Neural cell (in vitro differentiated cells): Measurements from ENCODE around the gene CLNK. TPM values are rescaled to one million over a fixed set of nuclear protein-coding genes. Genes with fewer than 3 reads are reported as not detected.

Experiments used
- H2AFZ ChIP-seq: fragments of 200-600, 300-800 bp; sonication (generic), shearing (Covaris generic); 2 replicates; pipeline ENCODE4 v1.6.0; 2014; ENCODE audit warnings: low read depth, mild to moderate bottlenecking, antibody characterized with exemption, low read length, moderate library complexity
- H3F3A ChIP-seq: fragments of 200-600 bp; shearing (Covaris generic); 2 replicates; pipeline ENCODE4 v1.6.1; 2016; ENCODE audit warnings: mild to moderate bottlenecking, moderate library complexity, mixed read lengths, antibody characterized with exemption, low read length; ENCODE audit not compliant: insufficient read depth, poor library complexity, severe bottlenecking
- H3K27ac ChIP-seq: fragments of 200-600, 300-800 bp; sonication (generic), shearing (Covaris generic); 2 replicates; pipeline ENCODE4 v1.5.1; 2014; ENCODE audit warnings: mild to moderate bottlenecking, low read length, moderate library complexity
- H3K27me3 ChIP-seq: fragments of 300-800, 200-600 bp; sonication (generic), shearing (Covaris generic); 2 replicates; pipeline ENCODE4 v1.6.0; 2014; ENCODE audit warnings: mild to moderate bottlenecking, low read depth, low read length, moderate library complexity; ENCODE audit not compliant: insufficient read depth
- H3K36me3 ChIP-seq: fragments of 300-800, 200-600 bp; sonication (generic), shearing (Covaris generic); 2 replicates; pipeline ENCODE4 v1.5.1; 2014; ENCODE audit warnings: mild to moderate bottlenecking, antibody characterized with exemption, low read length, moderate library complexity; ENCODE audit not compliant: insufficient read depth
- H3K4me2 ChIP-seq: fragments of 300-800, 200-600 bp; sonication (generic), shearing (Covaris generic); 2 replicates; pipeline ENCODE4 v1.6.0; 2014; ENCODE audit warnings: mild to moderate bottlenecking, low read length
- H3K4me3 ChIP-seq: fragments of 300-800, 200-600 bp; sonication (generic), shearing (Covaris generic); 2 replicates; pipeline ENCODE4 v1.5.1; 2014; ENCODE audit warnings: mild to moderate bottlenecking, low read length, moderate library complexity
- H3K79me2 ChIP-seq: fragments of 200-600 bp; shearing (Covaris generic); replicated peaks from 2 replicates; pipeline ENCODE4 v1.6.0; 2014; ENCODE audit warnings: mild to moderate bottlenecking, low read length, moderate library complexity; ENCODE audit not compliant: insufficient read depth
- H3K9ac ChIP-seq: fragments of 300-800, 200-600 bp; sonication (generic), shearing (Covaris generic); 2 replicates; pipeline ENCODE4 v1.6.1; 2016; ENCODE audit warnings: mild to moderate bottlenecking, low read length, mixed read lengths
- H3K9me2 ChIP-seq: fragments of 200-600 bp; shearing (Covaris generic); 2 replicates; pipeline ENCODE4 v1.6.1; 2016; ENCODE audit warnings: mild to moderate bottlenecking, low read length, mixed read lengths; ENCODE audit not compliant: insufficient read depth
- H3K9me3 ChIP-seq: fragments of 200-600, 300-800 bp; sonication (generic), shearing (Covaris generic); 2 replicates; pipeline ENCODE4 v1.6.1; 2016; ENCODE audit warnings: mild to moderate bottlenecking, mixed run types, low read length, moderate library complexity, mixed read lengths
- H4K20me1 ChIP-seq: fragments of 200-600 bp; shearing (Covaris generic); 2 replicates; pipeline ENCODE4 v1.6.1; 2016; ENCODE audit warnings: mild to moderate bottlenecking, mixed run types; ENCODE audit not compliant: insufficient read depth
- EP300 ChIP-seq: fragments of 450-650 bp; conservative IDR thresholded peaks from 2 replicates; pipeline ENCODE4 v1.6.1; 2014; ENCODE audit warnings: antibody characterized with exemption, mild to moderate bottlenecking, moderate library complexity; ENCODE audit not compliant: poor library complexity, severe bottlenecking
- EZH2 ChIP-seq: fragments of 200-600, 300-800 bp; shearing (Covaris generic), sonication (generic); IDR thresholded peaks from 2 replicates; pipeline ENCODE4 v1.6.1; 2014; ENCODE audit warnings: antibody characterized with exemption, low read length, borderline replicate concordance, mild to moderate bottlenecking; ENCODE audit not compliant: insufficient read depth, poor library complexity, severe bottlenecking
- MXI1 ChIP-seq: fragments of 450-650 bp; conservative IDR thresholded peaks from 2 replicates; pipeline ENCODE4 v1.6.1; 2014; ENCODE audit warnings: antibody characterized with exemption, mild to moderate bottlenecking; ENCODE audit not compliant: poor library complexity, severe bottlenecking
- POLR2AphosphoS5 ChIP-seq: IDR thresholded peaks from 2 replicates; pipeline ENCODE4 v1.6.1; 2012
- RAD21 ChIP-seq: fragments of 450-650 bp; conservative IDR thresholded peaks from 2 replicates; pipeline ENCODE4 v1.6.1; 2014; ENCODE audit warnings: antibody characterized with exemption, mild to moderate bottlenecking, moderate library complexity
- SMC3 ChIP-seq: fragments of 450-650 bp; conservative IDR thresholded peaks from 2 replicates; pipeline ENCODE4 v1.6.1; 2014; ENCODE audit warnings: antibody characterized with exemption, mild to moderate bottlenecking, moderate library complexity; ENCODE audit not compliant: poor library complexity
- TAF1 ChIP-seq: IDR thresholded peaks from 2 replicates; pipeline ENCODE4 v1.6.1; 2012; ENCODE audit warnings: low read depth
- polyA plus RNA-seq: library from polyadenylated mRNA; depleted of rRNA; stranded (reverse); fragments of >200 nt; gene quantifications from 2 replicates; pipeline ENCODE4 v1.2.3, GENCODE V29; 2014
- TF ChIP-seq, protein P1 (sequence below): IDR thresholded peaks from 2 replicates; pipeline ENCODE4 v1.6.1; 2012; ENCODE audit warnings: borderline replicate concordance
- TF ChIP-seq, protein P2 (sequence below): fragments of 450-650 bp; IDR thresholded peaks from 2 replicates; pipeline ENCODE4 v1.5.1; 2014; ENCODE audit warnings: antibody characterized with exemption, mild to moderate bottlenecking, moderate library complexity; ENCODE audit not compliant: poor library complexity, severe bottlenecking

CLNK gene
- polyA plus RNA-seq, 1 donor from 2014 or later = not detected

DNA sequence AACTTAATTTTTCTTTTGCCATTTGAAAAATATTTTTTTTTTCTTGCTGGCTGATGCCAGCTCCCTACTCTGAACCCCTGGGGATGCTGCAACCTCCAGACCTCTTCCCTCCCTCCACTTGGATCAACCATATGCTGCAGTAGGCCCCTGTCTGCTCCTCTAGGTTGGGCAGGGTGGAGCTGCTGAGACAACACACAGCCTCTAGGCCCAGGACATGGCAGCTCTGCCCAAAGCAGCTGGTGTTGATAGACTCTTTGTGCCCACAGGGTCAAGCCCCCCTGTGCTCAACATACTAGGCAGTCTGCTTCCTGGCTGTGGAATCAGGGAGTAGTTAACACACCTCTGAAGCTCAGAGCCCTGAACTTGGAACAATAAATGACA, 19.9 kb upstream of the CLNK start:
- Histone ChIP-seq H3K4me3 (no peak overlapping the region), H4K20me1 (no peaks in the 10 kb centered on the region), H3K4me2 (no peak overlapping the region), H3K9ac (no peak overlapping the region), H3K27me3 (no peaks in the 10 kb centered on the region), H2AFZ (no peak overlapping the region), H3F3A (no peaks in the 10 kb centered on the region), H3K36me3 (no peaks in the 10 kb centered on the region), H3K27ac (no peak overlapping the region), H3K79me2 (no peaks in the 10 kb centered on the region), H3K9me3 (no peaks in the 10 kb centered on the region), H3K9me2 (no peaks in the 10 kb centered on the region)
- TF ChIP-seq MXI1 (no peak), EP300 (no peak), RAD21 (no peak)
- TF ChIP-seq, protein P1, sequence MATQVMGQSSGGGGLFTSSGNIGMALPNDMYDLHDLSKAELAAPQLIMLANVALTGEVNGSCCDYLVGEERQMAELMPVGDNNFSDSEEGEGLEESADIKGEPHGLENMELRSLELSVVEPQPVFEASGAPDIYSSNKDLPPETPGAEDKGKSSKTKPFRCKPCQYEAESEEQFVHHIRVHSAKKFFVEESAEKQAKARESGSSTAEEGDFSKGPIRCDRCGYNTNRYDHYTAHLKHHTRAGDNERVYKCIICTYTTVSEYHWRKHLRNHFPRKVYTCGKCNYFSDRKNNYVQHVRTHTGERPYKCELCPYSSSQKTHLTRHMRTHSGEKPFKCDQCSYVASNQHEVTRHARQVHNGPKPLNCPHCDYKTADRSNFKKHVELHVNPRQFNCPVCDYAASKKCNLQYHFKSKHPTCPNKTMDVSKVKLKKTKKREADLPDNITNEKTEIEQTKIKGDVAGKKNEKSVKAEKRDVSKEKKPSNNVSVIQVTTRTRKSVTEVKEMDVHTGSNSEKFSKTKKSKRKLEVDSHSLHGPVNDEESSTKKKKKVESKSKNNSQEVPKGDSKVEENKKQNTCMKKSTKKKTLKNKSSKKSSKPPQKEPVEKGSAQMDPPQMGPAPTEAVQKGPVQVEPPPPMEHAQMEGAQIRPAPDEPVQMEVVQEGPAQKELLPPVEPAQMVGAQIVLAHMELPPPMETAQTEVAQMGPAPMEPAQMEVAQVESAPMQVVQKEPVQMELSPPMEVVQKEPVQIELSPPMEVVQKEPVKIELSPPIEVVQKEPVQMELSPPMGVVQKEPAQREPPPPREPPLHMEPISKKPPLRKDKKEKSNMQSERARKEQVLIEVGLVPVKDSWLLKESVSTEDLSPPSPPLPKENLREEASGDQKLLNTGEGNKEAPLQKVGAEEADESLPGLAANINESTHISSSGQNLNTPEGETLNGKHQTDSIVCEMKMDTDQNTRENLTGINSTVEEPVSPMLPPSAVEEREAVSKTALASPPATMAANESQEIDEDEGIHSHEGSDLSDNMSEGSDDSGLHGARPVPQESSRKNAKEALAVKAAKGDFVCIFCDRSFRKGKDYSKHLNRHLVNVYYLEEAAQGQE = no peak

DNA sequence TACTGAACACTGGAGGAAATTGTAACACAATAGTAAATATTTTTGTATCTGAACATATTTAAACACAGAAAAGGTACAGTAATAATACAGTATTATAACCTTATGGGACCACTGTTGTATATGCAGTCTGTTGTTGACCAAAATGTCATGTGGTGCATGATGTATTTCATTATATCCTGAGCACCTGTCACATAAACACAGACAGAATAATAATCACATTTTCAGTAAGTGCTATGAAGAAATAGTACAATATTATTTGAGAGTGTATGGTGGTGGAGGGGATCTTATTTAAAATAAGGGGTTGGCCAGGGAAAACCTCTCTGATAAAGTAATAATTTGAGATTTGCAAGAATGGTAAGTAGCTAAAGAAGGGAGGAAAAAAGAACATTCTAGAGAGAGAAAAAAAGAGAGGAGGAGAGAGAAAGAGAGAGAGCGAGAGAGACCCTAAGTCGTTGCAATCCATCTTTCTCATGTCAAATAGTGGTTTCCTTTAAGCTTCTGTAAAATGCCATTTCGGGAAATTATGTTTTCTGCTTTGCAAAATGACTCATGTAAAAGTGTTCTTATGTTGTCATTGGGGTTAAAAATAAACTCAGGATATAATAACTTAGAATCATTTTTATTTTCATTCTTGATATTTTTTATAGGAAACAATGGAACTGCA, 19.3 kb upstream of the CLNK start:
- H3K79me2 ChIP-seq = no peaks in the 10 kb centered on the region
- no peaks in the 10 kb centered on the region for H3K9me2 ChIP-seq
- no peak overlapping the region for H3K27ac ChIP-seq
- no peaks in the 10 kb centered on the region for H3K27me3 ChIP-seq
- TF ChIP-seq TAF1 (no peak), POLR2AphosphoS5 (peak; percentile 40), SMC3 (no peak)
- no peak overlapping the region for H2AFZ ChIP-seq
- H3K4me2 ChIP-seq = no peak overlapping the region
- no peaks in the 10 kb centered on the region for H4K20me1 ChIP-seq
- H3K9me3 ChIP-seq = no peaks in the 10 kb centered on the region
- no peaks in the 10 kb centered on the region for H3K36me3 ChIP-seq
- H3F3A ChIP-seq = no peaks in the 10 kb centered on the region
- H3K4me3 ChIP-seq = no peak overlapping the region
- H3K9ac ChIP-seq = no peak overlapping the region

DNA sequence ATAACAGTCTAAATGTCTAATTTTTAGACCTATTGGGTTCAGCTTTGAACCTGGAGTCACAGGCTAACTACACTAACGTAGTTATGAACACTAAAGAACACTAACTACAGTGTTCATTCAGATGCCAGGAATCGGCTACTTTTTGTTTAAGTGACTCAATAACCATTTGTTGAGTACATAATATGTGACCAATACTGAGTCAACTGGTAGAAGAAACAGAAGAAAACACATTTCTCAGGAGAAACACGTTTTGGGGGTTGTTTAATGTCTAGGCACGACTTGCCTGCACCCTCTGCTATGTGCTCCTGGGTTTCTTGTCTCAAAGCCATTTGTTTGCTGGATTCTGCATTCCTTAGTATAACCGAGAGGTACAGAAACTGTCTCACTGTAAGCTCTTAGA, 18.6 kb upstream of the CLNK start:
- H3K36me3 ChIP-seq = no peaks in the 10 kb centered on the region
- H3K9me3 ChIP-seq = no peaks in the 10 kb centered on the region
- H4K20me1 ChIP-seq = no peaks in the 10 kb centered on the region
- H3K27me3 ChIP-seq = no peaks in the 10 kb centered on the region
- H3K79me2 ChIP-seq = no peaks in the 10 kb centered on the region
- no peak overlapping the region for H3K27ac ChIP-seq
- H3K4me2 ChIP-seq = no peak overlapping the region
- H3F3A ChIP-seq = no peaks in the 10 kb centered on the region
- H3K9me2 ChIP-seq = no peaks in the 10 kb centered on the region
- no peak overlapping the region for H3K9ac ChIP-seq
- no peak overlapping the region for H2AFZ ChIP-seq
- TF ChIP-seq SMC3 = no peak
- no peak for TF ChIP-seq MXI1
- no peak for TF ChIP-seq POLR2AphosphoS5
- TF ChIP-seq, protein P2, sequence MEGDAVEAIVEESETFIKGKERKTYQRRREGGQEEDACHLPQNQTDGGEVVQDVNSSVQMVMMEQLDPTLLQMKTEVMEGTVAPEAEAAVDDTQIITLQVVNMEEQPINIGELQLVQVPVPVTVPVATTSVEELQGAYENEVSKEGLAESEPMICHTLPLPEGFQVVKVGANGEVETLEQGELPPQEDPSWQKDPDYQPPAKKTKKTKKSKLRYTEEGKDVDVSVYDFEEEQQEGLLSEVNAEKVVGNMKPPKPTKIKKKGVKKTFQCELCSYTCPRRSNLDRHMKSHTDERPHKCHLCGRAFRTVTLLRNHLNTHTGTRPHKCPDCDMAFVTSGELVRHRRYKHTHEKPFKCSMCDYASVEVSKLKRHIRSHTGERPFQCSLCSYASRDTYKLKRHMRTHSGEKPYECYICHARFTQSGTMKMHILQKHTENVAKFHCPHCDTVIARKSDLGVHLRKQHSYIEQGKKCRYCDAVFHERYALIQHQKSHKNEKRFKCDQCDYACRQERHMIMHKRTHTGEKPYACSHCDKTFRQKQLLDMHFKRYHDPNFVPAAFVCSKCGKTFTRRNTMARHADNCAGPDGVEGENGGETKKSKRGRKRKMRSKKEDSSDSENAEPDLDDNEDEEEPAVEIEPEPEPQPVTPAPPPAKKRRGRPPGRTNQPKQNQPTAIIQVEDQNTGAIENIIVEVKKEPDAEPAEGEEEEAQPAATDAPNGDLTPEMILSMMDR = no peak
- TF ChIP-seq TAF1 = no peak
- TF ChIP-seq RAD21 = no peak
- TF ChIP-seq, protein P1 = no peak
- no peak for TF ChIP-seq EZH2
- TF ChIP-seq EP300 = no peak
- H3K4me3 ChIP-seq = no peak overlapping the region
